ENCODE results near the gene NRBF2. TPM values are rescaled to one million over a fixed set of nuclear protein-coding genes. Genes with fewer than 3 reads are reported as not detected.
"Not testable (repeated sequence)": the region's sequence is repeated elsewhere in the genome, so short reads cannot be mapped to it uniquely, and the experiment has no call there.

Gene NRBF2
- total RNA-seq (2014; rRNA removed; shearing (Covaris generic)): 25.6 and 26.4 TPM in 2 replicates

DNA sequence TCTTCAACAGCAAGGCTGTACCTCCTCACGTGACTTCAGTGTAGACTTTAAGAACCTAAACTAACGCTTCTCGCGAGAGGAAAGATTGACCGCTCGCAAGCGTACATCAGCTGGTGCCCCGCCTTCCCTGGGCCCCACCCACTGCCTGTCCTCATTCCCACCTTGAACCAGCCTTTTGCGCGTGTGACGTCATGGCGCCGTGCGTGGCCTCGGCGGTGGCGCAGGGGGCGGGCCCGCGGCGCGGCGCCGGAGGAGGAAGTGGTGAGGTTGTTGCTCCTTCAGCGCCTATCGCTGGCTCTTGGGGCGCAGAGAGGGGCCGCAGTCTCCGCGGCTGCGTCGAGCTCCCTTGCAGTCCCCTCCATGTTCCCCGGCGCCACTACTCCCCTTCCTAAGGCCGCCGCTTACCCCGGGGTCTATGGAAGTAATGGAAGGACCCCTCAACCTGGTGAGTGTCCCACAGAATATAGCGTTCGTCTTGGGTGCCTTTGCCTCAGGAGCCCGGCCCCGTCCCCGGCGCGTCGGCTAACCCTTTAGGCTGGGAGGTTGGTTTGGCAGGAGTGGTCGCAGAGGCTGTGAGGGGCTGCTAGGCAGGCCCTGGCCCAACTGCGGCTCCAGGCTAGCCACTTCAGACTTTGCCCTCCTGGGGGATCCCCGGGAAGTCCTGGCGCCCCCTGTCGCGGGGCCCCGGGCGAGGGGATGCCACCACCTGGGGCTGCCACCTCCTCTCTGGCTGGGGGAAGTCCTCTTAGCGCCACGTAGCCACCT is at the start of gene NRBF2:
Gene NRBF2, plus strand, starts transcription at position 273 of the 765 bp plus-strand sequence. Its CDS starts 143 bp downstream, at position 416.
- DNase-seq (ENCODE audit: low spot score): peak; percentile 100

DNA sequence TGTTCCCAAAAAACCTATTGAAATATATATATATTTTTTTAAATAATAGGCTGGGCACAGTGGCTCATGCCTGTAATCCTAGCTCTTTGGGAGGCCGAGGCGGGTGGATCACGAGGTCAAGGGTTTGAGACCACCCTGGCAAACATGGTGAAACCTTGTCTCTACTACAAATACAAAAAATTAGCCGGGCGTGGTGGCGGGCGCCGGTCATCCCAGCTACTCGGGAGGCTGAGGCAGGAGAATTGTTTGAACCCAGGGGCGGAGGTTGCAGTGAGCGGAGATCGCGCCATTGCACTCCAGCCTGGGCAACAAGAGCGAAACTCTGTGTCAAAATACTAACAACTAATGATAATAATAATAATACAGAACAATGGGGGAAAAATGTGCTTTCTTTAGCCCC is 49.7 kb upstream of the NRBF2 start:
- DNase-seq (ENCODE audit: low spot score): not testable (repeated sequence)

DNA sequence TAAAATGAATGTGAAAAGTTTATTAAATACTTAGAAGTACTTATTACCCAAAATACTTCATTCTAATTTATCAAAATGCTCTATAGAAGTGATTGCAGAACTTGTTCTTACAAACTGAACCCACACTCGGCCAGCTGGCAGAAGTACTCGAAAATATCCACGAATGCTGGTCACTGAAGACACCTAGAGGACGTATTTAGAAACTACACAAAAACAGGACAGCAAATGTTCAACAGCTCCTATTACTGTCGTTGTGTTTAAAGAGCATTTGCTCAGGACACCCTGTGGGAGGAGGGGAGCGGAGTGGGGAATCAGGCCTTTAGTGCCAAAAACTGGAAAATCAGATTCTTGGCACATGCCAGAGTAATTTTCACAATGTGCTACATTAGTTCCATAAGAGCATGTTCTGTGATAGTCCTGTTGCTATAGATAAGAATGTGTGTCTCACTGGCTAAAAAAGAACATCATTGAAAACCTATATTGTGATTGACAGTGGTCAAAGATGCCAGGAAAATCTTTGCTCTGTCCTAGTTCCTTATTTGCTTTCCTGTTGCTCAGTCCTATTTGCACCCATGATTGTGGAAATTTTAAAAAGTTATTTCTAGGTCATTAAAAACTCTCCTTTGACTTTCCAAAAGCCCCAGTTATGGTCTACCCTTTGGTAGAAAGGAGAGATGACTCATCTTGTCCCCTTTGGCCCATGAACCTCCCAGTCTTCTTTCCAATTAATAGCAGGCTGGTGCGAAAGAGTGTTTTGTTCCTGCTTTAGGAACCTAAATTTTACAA is 49.0 kb upstream of the NRBF2 start:
- DNase-seq (ENCODE audit: low spot score): peak; percentile 67

DNA sequence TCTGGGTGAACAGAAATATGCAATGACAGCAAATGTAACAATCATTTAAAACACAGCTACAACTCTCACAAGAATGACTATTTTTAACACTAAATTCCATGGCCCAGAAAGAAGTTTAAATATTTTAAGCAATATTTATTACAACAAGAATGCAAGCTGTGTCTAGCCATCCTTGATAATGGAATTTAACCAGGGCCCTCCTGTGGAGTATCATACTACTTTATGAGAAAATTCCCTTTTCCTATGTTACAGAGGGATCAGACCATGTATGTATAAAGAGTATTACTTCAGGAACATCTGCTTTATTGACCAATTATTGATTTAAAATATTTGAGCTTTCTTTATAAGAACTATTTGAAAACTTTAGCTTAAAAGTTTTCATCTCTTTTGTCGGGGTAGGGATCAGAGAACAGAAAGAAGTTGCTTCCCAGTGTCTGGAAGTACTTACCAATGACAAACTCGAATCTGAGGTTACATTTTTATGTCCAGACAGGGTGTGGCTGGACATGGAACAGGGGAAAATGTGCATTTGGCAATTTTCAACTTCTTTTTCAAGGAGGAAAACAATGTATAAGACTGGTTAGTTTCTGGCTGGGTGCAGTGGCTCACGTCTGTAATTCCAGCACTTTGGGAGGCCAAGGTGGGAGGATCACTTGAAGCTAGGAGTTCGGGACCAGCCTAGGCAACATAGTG is 48.3 kb upstream of the NRBF2 start:
- DNase-seq (ENCODE audit: low spot score): no peak

DNA sequence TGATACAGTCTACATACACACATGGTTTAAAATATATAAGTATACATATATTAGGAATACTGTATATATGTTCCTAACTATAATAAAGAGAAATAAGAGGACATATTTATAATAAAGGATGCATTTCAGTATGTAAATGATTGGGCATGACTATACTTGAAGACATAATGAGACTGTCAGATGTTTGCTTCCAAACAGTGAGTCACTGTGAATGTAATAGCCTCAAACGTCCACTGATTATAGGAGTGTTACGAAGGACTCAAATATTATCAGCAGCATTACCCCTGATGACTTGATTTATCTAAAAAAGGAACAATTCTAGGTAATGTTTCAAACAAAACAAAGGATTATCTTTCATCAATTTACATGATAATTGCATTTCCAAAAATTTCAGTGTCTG is 39.9 kb upstream of the NRBF2 start:
- DNase-seq (ENCODE audit: low spot score): no peak

DNA sequence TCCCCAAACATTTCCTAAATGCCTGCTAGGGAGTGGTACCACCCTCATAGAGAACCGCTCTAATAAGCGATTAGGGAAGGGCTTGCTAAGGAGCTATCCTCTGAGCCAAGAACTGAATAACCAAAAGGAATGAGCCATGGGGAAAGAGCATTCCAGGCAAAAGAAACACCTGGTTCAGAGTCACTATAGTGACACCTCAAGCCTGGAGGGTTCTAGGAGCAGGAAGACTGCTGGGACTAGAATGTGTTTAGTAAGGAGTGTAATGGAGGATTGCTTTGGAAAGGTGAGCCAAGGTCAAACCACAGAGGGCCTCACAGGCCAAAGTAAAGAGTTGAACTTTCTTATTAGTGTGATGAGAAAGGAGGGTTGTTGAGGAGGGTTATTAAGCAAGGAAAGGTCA is 38.7 kb upstream of the NRBF2 start:
- DNase-seq (ENCODE audit: low spot score): no peak

DNA sequence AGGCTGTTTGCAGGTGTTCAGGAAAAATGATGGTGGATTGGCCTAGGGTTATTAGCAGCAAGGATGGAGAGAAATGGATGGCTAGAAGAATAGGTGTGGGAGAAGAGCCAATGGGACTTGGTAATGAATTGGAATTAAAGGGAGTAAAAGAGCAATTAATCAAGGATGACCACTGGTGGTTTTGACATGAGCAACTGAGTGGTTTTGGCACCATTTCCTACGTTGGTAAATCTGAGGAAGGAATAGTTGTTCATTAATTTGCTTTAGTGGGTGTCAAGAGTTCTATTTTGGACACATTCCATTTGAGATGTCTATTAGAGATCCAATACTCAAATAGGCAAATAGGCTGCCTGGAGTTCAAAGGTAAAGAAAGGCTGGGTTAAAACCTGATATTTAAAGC is 38.2 kb upstream of the NRBF2 start:
- DNase-seq (ENCODE audit: low spot score): no peak

DNA sequence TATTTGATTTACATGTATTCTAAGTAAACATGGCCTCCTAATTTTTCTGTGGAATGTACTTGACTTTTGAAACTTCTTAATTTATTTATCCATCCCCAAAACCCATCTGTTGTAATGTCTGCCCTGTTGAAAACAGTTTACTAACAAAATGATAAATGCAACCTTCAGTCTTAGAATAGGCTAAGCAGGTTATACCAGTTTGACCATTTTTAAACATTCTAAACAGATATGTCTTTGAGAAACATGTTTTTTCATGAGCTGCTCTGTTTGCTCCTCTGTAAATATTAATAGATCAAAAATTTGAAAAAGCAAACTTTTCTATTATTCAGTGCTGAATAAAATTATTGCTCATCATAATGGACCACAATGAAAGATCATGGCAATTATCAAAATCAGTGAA is 33.4 kb upstream of the NRBF2 start:
- DNase-seq (ENCODE audit: low spot score): no peak

DNA sequence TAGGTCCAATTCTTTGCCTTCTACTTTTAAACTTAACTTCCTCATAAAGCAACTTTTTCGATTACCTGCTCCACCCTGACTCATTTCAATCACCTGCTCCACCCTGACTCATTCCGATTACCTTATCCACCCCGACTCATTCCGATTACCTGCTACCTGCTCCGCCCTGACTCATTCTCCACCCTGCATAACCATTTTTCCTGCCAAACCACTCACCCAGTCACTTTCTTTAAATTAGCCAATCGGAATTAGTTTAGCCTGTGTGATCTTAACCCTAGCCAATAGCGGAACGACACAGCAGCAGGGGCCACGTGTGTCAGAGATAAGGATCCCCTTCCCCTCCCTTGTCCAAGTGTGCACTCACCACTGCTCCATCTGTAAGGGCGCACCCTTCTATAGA is 32.0 kb upstream of the NRBF2 start:
- not testable (repeated sequence) for DNase-seq (ENCODE audit: low spot score)

DNA sequence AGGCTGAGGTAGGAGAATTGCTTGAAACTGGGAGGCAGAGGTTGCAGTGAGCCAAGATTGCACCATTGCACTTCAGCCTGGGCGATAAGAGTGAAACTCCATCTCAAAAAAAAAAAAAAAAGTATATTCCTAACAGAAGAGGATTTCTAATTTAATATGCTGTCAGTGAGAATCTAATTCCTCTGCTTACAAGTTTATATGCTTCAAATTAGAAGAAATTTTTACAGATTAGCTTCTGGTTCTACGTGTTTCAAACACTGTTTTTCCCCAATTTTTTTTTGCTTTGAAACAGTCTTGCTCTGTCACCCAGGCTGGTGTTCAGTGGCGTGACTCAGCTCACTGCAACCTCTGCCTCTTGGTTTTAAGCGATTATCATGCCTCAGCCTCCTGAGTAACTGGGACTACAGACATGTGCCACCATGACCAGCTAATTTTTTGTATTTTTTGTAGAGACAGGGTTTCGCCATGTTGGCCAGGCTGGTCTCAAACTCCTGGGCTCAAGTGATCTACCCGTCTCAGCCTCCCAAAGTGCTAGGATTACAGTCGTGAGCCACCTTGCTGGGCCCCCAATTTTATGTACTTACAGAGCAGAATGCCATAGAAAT is 30.7 kb upstream of the NRBF2 start:
- not testable (repeated sequence) for DNase-seq (ENCODE audit: low spot score)

DNA sequence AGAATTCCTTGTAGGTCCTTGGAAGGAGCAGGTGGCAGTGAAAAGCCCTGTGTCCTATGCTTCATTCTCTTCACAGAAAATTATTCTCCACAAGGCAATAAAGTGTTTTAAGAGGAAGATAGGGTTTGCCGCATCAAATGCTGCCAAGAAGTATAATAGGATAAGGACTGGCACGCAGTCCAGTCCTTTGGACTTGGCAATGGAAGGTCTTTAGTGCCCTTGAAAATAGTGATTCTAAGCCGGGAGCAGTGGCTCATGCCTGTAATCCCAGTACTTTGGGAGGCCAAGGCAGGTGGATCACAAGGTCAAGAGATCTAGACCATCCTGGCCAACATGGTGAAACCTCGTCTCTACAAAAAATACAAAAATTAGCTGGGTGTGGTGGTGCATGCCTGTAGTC is 29.9 kb upstream of the NRBF2 start:
- DNase-seq (ENCODE audit: low spot score): not testable (repeated sequence)

DNA sequence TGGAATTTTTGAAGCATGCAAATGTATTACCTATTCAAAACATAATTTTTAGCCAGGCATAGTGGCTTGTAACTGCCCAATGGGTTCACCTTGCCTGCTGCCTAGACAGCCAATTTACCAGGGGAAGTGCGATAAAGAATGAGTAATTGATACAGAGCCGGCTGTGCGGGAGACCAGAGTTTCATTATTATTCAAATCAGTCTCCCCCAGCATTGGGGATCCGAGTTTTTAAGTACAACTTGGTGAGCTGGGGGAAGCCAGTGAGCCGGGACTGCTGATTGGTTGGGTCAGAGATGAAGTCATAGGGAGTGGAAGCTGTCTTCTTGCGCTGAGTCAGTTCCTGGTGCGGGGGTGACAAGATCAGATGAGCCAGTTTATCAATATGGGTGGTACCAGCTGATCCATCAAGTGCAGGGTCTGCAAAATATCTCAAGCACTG is 29.1 kb upstream of the NRBF2 start:
- peak; percentile 75 for DNase-seq (ENCODE audit: low spot score)

DNA sequence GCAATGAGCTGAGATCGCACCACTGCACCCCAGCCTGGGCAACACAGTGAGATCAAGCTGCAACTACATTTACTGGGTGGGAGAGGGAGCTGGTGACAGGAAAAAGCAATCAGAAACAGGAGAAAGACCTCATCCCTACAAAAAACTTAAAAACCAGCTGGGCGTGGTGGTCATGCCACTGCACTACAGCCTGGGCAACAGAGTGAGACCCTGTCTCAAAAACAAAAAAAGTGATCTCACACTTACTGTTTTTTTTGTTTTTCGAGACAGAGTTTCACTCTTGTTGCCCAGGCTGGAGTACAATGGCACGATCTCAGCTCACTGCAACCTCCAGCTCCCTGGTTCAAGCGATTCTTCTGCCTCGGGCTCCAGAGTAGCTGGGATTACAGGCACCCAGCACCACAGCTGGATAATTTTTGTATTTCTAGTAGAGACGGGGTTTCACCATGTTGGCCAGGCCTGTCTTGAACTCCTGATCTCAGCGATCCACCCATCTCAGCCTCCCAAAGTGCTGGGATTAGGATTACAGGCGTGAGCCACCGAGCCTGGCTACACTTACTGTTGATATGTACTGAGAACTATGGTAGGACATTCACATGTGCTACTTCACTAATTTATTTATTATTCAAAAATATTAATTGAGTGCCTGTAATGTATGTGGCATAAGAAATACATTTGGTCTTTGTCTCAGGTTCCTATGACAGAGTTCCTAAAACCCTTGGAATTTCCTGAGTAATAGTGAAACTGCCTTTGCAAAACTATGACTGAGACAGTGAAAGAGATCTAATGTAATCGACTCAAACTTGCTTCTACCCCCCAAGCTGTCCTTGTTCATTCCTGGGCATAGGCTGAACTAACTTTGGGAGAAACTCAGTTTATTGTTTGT is 27.7 kb upstream of the NRBF2 start:
- peak; percentile 58 for DNase-seq (ENCODE audit: low spot score)

DNA sequence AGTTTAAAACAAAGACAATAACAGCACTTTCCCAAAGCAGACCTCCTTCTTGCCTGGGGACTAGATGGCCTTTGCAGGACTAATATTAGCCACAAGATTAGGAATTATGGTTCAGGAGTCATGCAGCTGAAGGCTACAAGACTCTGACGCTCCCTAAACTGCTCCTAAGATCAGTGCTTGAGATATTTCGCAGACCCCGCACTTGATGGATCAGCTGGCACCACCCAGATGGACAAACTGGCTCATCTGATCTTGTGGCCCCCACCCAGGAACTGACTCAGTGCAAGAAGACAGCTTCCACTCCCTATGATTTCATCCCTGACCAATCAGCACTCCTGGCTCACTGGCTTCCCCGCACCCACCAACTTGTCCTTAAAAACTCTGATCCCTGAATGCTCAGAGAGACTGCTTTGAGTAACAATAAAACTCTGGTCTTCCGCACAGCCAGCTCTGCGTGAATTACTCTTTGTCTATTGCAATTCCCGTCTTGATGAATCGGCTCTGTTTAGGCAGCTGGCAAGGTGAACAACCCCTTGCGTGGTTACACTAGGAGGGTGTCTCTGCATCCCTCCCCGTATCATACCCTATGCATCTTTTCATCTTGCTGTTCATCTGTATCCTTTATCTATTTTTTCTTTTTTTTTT is 26.9 kb upstream of the NRBF2 start:
- peak; percentile 96 for DNase-seq (ENCODE audit: low spot score)

DNA sequence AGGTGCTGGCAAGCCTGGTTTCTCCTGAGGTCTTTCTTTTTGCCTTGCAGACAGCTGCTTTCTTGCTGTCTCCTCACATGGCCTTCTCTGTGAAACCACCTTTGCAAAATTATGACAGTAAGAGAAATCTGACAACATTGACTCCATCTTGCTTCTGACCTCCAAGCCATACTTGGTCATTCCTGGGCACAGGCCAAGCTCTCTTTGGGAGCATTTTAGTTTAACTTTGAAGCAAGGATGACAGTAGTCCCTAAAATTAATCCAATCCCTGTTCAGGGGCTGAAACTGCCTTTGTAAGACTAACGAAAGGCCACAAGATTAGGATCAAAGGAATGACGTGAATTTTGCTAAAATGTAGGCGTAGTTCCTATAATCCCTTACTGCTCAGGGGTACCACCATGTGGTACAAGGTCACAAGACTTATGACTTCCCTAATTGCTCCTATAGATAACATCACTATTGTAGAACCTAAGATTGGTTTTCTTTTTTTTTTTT is 25.1 kb upstream of the NRBF2 start:
- no peak for DNase-seq (ENCODE audit: low spot score)

DNA sequence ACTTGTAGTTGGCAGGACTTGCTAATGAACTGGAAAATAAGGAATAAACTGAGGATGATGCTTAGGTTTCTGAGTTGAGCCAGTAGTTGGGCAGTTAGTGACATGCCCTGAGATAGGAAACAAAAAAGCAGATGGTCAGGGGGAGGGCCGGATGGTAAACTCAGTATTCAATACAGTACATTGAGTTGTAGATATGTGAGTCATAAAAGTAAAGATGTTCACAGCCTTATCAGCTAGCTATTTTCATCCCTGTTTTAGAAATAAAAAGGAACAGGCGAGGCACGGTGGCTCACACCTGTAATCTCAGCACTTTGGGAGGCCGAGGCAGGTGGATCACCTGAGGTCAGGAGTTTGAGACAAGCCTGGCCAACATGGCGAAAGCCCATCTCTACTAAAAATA is 22.2 kb upstream of the NRBF2 start:
- DNase-seq (ENCODE audit: low spot score): no peak

DNA sequence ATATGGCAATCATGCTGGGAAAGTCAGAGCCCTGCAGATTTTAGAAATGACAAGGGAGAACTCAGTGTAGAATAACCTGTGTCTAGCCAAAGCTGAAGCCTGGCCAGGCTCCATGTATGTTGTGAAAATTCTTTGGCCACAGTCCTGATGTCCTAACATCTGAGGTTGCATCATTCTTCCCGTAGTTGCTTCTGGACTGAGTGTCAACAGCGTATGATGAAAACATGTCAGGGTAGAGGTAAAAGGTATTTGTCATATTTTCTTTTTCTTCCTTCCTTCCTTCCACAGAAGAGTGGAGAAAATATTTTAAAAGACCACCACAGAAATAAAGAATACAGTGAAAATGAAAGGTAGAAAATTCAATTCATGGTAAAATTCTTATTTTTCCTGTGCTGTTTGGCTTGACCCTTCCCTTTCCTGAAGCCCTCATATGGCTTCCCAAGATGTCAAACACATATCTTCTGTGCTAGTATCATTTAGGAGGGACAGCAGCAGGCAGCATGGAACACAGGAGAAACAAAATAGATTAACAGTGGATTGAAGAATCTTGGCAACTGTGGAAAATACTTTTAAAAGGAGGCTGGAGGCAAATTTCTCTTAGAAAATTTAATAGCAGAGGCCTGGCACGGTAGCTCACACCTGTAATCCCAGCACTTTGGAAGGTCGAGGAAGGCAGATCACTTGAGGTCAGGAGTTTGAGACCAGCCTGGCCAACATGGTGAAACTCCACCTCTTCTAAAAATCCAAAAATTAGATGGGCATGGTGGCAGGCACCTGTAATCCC is 18.9 kb upstream of the NRBF2 start:
- DNase-seq (ENCODE audit: low spot score): no peak

DNA sequence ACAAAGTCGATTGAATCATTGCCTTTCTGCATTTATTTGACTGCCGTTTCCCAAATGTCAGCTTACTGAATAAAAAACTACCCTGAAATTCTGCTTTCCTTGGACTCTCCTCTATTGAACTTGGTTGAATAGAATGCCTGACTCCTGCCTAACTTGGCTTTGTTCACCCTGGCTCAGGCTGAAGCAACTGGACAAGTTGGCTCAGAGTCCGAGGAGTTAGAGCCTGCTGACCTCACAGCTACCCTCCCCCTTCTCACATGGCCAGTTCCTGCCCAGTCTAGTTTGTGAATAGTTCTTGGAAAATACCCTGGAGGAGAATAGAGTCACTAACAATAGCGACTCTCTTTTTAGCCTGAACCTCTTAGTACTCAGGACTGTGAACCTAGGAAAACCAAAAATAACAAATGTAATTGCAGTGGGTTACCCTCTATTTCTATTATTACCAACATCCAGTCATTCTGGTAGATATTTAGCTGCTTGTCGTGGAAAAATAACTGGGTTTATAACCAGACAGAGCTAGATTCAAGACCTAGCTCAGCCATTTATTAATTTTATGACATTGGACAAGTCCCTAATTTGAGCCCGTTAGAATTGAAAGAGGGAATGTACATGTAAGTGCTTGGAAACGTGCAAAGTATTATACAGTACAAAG is 17.3 kb upstream of the NRBF2 start:
- DNase-seq (ENCODE audit: low spot score): peak; percentile 47

Measured in A172 (cell line).